ENCODE data around the gene CFL1.
"Not testable (repeated sequence)": the region's sequence is repeated elsewhere in the genome, so short reads cannot be mapped to it uniquely, and the experiment has no call there.

Gene CFL1

DNA sequence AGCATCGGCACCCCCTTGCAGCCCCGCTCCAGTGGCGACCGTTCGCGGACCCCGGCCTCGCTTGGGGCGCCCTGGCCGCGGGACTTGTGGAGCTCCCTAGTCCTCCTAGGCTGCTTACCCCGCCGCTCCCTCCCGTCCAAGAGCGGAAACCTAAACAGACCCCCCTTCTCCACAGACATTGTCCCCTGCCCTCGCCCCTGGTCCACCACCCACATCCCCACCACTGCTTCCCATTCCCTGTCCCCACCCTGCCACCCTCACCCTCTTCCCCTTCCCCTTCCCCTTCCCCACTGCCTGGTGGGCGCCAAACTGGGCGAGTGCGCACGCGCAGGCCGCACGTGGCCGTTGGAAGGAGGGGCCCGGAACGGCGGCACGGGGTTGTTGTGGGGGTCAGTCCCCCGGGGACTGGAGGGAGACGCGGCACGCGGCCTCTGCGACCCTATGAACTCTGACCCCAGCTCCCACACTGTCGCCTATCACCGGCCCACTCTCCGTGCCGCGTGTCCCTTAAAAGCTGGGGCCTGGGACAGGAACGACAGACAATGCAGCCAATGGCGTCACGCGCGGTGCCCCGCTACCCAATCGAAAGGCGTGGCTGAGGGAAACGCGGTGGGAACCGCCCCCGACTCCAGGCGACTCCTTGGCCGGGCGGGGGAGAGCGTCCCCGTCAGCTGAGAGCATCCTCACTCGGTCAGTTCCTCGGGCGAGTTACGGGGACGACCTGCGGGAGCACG lies 24.5 kb downstream of the CFL1 start, which contains the start of gene SNX32:
TSS of gene SNX32 (plus strand) at position 667 of the 734 bp plus-strand sequence. CDS start 103 bp downstream, outside the sequence.
- peak within 1 kb of the TSS; percentile 40 for H3K4me3 ChIP-seq (ENCODE audit: low read length)
- no peaks in the 10 kb centered on the region for H4K20me1 ChIP-seq (ENCODE audit: insufficient read depth, low read length)
- DNase-seq, result peak; percentile 86
- no peaks in the 10 kb centered on the region for H3K9me3 ChIP-seq (replicated peaks; ENCODE audit: insufficient read depth, low read length)
- H3K79me2 ChIP-seq (ENCODE audit: low read length), result no peaks in the 10 kb centered on the region
- H3K27ac ChIP-seq (ENCODE audit: low read length), result no peak within 1 kb of the TSS
- peaks cover 4% of the 10 kb centered on the region; the same call in 1 of the 2 replicates for H3K4me1 ChIP-seq (ENCODE audit: low read length)
- TF ChIP-seq EZH2 (optimal IDR thresholded peaks at IDR 0.05; ENCODE audit: low read depth, low read length), result no peak
- TF ChIP-seq EZH2phosphoT487 (IDR thresholded peaks at IDR 0.05; ENCODE audit: low read length), result no peak
- TF ChIP-seq, protein P1, sequence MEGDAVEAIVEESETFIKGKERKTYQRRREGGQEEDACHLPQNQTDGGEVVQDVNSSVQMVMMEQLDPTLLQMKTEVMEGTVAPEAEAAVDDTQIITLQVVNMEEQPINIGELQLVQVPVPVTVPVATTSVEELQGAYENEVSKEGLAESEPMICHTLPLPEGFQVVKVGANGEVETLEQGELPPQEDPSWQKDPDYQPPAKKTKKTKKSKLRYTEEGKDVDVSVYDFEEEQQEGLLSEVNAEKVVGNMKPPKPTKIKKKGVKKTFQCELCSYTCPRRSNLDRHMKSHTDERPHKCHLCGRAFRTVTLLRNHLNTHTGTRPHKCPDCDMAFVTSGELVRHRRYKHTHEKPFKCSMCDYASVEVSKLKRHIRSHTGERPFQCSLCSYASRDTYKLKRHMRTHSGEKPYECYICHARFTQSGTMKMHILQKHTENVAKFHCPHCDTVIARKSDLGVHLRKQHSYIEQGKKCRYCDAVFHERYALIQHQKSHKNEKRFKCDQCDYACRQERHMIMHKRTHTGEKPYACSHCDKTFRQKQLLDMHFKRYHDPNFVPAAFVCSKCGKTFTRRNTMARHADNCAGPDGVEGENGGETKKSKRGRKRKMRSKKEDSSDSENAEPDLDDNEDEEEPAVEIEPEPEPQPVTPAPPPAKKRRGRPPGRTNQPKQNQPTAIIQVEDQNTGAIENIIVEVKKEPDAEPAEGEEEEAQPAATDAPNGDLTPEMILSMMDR (IDR thresholded peaks at IDR 0.05; ENCODE audit: low read length), result no peak
- H3K4me2 ChIP-seq (ENCODE audit: low read depth, low read length), result peak within 1 kb of the TSS; percentile 75
- no peaks in the 10 kb centered on the region for H3K9me2 ChIP-seq (replicated peaks; ENCODE audit: insufficient read depth, low read length)
- H2AFZ ChIP-seq (ENCODE audit: low read length), result peak within 1 kb of the TSS; percentile 70
- H3K27me3 ChIP-seq (replicated peaks; ENCODE audit: insufficient read depth, low read length), result peaks cover 45% of the 10 kb centered on the region
- H3K9ac ChIP-seq (ENCODE audit: low read length), result no peak within 1 kb of the TSS; the same call in 1 of the 2 replicates
- no peaks in the 10 kb centered on the region for H3F3A ChIP-seq (ENCODE audit: insufficient read depth, low read length)
- no peaks in the 10 kb centered on the region for H3K36me3 ChIP-seq (replicated peaks; ENCODE audit: insufficient read depth, low read length)

DNA sequence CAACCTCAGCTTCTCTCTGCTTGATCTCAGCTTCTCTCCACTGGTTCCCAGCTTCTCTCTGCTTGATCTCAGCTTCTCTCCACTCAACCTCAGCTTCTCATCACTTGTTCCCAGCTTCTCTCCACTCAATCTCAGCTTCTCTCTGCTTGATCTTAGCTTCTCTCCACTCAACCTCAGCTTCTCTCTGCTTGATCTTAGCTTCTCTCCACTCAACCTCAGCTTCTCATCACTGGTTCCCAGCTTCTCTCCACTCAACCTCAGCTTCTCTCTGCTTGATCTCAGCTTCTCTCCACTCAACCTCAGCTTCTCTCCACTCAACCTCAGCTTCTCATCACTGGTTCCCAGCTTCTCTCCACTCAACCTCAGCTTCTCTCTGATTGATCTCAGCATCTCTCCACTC lies 25.7 kb downstream of the CFL1 start:
- peaks cover 45% of the 10 kb centered on the region for H3K27me3 ChIP-seq (replicated peaks; ENCODE audit: insufficient read depth, low read length)
- not testable (repeated sequence) for H3K4me1 ChIP-seq (ENCODE audit: low read length); H3K36me3 ChIP-seq (replicated peaks; ENCODE audit: insufficient read depth, low read length); H3K9me3 ChIP-seq (replicated peaks; ENCODE audit: insufficient read depth, low read length); H2AFZ ChIP-seq (ENCODE audit: low read length); H3F3A ChIP-seq (ENCODE audit: insufficient read depth, low read length); H3K4me3 ChIP-seq (ENCODE audit: low read length); H4K20me1 ChIP-seq (ENCODE audit: insufficient read depth, low read length); DNase-seq; H3K9me2 ChIP-seq (replicated peaks; ENCODE audit: insufficient read depth, low read length); H3K79me2 ChIP-seq (ENCODE audit: low read length); H3K4me2 ChIP-seq (ENCODE audit: low read depth, low read length); H3K27ac ChIP-seq (ENCODE audit: low read length); H3K9ac ChIP-seq (ENCODE audit: low read length)

DNA sequence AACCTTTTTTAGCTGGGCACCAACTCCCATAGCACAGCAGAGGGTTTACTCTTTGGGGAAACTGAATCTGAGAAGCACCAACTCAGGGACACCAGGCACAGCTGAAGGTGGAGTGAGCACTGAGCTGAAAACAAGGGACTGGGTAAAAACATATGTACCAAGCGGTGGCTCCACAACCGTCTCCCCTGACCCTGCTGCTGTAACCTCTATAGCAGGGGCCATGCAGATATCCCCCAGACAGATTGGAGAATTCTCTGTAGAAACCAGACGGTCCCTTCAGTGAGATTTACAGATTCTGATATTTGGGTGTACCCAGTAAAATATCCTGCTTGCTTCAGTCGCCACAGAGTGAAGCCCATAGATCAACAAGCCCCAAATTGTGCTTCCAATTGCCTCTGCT lies 28.5 kb downstream of the CFL1 start:
- no peak for DNase-seq
- Histone ChIP-seq H3F3A (ENCODE audit: insufficient read depth, low read length) (no peaks in the 10 kb centered on the region), H3K9me3 (replicated peaks; ENCODE audit: insufficient read depth, low read length) (no peaks in the 10 kb centered on the region), H3K27me3 (replicated peaks; ENCODE audit: insufficient read depth, low read length) (peaks cover 44% of the 10 kb centered on the region), H3K9ac (ENCODE audit: low read length) (no peak overlapping the region), H3K4me2 (ENCODE audit: low read depth, low read length) (no peak overlapping the region), H3K36me3 (replicated peaks; ENCODE audit: insufficient read depth, low read length) (no peaks in the 10 kb centered on the region), H3K4me3 (ENCODE audit: low read length) (no peak overlapping the region), H3K27ac (ENCODE audit: low read length) (no peak overlapping the region), H2AFZ (ENCODE audit: low read length) (no peak overlapping the region), H4K20me1 (ENCODE audit: insufficient read depth, low read length) (no peaks in the 10 kb centered on the region), H3K79me2 (ENCODE audit: low read length) (no peaks in the 10 kb centered on the region), H3K4me1 (ENCODE audit: low read length) (peaks cover 4% of the 10 kb centered on the region; the same call in 1 of the 2 replicates), H3K9me2 (replicated peaks; ENCODE audit: insufficient read depth, low read length) (no peaks in the 10 kb centered on the region)
- TF ChIP-seq, protein P1 (IDR thresholded peaks at IDR 0.05; ENCODE audit: low read length), result no peak
- TF ChIP-seq EZH2 (optimal IDR thresholded peaks at IDR 0.05; ENCODE audit: low read depth, low read length), result no peak
- TF ChIP-seq EZH2phosphoT487 (IDR thresholded peaks at IDR 0.05; ENCODE audit: low read length), result no peak

Data from MM.1S (cell line).